ENCODE measurements around the gene DSCAM. TPM values are rescaled to one million over a fixed set of nuclear protein-coding genes. Genes with fewer than 3 reads are reported as not detected.
"Not testable (repeated sequence)": the region's sequence is repeated elsewhere in the genome, so short reads cannot be mapped to it uniquely, and the experiment has no call there.

The DSCAM gene
- total RNA-seq, 1 experiment from 2014 or later: 0.33 TPM

DNA sequence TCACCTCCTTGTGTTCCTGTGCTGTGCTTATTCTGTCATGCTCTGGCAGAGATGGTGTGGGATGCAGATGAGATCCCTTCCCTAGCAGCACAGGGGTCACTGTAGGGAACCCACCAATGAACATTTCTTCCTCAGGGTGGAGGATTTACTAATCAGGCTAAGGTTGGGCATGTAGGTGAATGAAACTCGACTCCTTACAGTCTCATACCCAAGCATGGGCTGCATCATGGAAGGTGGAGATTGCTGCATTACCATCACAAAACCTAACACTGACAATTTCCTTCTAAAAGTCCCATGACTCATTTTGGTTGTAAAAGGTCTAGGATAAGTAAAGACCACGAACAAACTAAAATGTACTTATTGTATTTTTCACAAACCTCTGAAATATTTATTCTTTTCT, 399.9 kb downstream of the DSCAM start:
- BruUV-seq (replicated peaks): no TSS peak
- ChIA-PET CTCF (no interaction called here), POLR2A (no interaction called here)
- no peaks in the 10 kb centered on the region for H3K27me3 Mint-ChIP-seq (ENCODE audit: insufficient read depth, unreplicated experiment)
- H3K4me1 Mint-ChIP-seq (ENCODE audit: insufficient read depth, unreplicated experiment): no peaks in the 10 kb centered on the region
- H3K9me3 Mint-ChIP-seq (ENCODE audit: unreplicated experiment): peaks cover 13% of the 10 kb centered on the region
- intact Hi-C loops (cut with micrococcal nuclease): no loop called here
- H3K27ac Mint-ChIP-seq (ENCODE audit: low read depth, unreplicated experiment): no peak overlapping the region
- TF ChIP-seq, protein P1, sequence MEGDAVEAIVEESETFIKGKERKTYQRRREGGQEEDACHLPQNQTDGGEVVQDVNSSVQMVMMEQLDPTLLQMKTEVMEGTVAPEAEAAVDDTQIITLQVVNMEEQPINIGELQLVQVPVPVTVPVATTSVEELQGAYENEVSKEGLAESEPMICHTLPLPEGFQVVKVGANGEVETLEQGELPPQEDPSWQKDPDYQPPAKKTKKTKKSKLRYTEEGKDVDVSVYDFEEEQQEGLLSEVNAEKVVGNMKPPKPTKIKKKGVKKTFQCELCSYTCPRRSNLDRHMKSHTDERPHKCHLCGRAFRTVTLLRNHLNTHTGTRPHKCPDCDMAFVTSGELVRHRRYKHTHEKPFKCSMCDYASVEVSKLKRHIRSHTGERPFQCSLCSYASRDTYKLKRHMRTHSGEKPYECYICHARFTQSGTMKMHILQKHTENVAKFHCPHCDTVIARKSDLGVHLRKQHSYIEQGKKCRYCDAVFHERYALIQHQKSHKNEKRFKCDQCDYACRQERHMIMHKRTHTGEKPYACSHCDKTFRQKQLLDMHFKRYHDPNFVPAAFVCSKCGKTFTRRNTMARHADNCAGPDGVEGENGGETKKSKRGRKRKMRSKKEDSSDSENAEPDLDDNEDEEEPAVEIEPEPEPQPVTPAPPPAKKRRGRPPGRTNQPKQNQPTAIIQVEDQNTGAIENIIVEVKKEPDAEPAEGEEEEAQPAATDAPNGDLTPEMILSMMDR (IDR thresholded peaks at IDR 0.05; ENCODE audit: unreplicated experiment): no peak
- no peak overlapping the region for H3K4me3 Mint-ChIP-seq (ENCODE audit: unreplicated experiment)
- no peak for DNase-seq (ENCODE audit: unreplicated experiment)
- H3K36me3 Mint-ChIP-seq (ENCODE audit: insufficient read depth, unreplicated experiment): no peaks in the 10 kb centered on the region

GRCh38 chr21:40445349-40445921, 401.5 kb downstream of the DSCAM start:
- Mint-ChIP-seq H3K9me3 (ENCODE audit: unreplicated experiment) (peaks cover 13% of the 10 kb centered on the region), H3K27ac (ENCODE audit: low read depth, unreplicated experiment) (no peak overlapping the region), H3K36me3 (ENCODE audit: insufficient read depth, unreplicated experiment) (no peaks in the 10 kb centered on the region), H3K4me1 (ENCODE audit: insufficient read depth, unreplicated experiment) (no peaks in the 10 kb centered on the region), H3K27me3 (ENCODE audit: insufficient read depth, unreplicated experiment) (no peaks in the 10 kb centered on the region), H3K4me3 (ENCODE audit: unreplicated experiment) (no peak overlapping the region)
- ChIA-PET POLR2A (no interaction called here), CTCF (no interaction called here)
- TF ChIP-seq, protein P1 (IDR thresholded peaks at IDR 0.05; ENCODE audit: unreplicated experiment): no peak
- intact Hi-C loops (cut with micrococcal nuclease): no loop called here
- DNase-seq (ENCODE audit: unreplicated experiment): no peak
- BruUV-seq (replicated peaks): no TSS peak

- H3K36me3 Mint-ChIP-seq (ENCODE audit: insufficient read depth, unreplicated experiment); POLR2A ChIA-PET; H3K27me3 Mint-ChIP-seq (ENCODE audit: insufficient read depth, unreplicated experiment); intact Hi-C loops (cut with micrococcal nuclease); H3K27ac Mint-ChIP-seq (ENCODE audit: low read depth, unreplicated experiment); H3K4me1 Mint-ChIP-seq (ENCODE audit: insufficient read depth, unreplicated experiment); H3K4me3 Mint-ChIP-seq (ENCODE audit: unreplicated experiment); BruUV-seq (replicated peaks); DNase-seq (ENCODE audit: unreplicated experiment); H3K9me3 Mint-ChIP-seq (ENCODE audit: unreplicated experiment): not testable (repeated sequence)
- CTCF ChIA-PET: interaction anchor here (0.6 kb wide), 1 partner anchor 25 kb away, joined by 3 read pairs; no protein-coding TSS in a partner anchor
Measured at GRCh38 chr21:40439581-40439980, 407.4 kb downstream of the DSCAM start.

DNA sequence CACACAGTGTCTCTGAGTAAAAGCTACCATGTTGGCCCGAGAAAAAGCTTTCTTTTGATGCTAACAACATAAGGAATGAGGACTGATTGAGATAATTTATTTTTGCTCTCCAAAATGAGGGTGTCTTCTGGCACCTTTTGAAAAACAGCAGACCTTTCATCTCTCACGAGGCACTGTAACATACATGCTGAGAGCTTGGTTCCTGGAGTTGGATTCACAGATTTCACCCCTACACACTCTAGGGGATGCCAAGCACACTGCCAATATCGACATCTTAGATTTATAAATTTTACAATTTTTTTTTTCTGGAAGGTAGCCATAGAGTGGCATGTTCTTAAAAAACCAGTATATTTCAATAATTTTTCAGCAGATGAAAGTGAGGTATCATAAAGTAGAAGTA, 408.3 kb downstream of the DSCAM start:
- H3K4me1 Mint-ChIP-seq (ENCODE audit: insufficient read depth, unreplicated experiment): no peaks in the 10 kb centered on the region
- no peaks in the 10 kb centered on the region for H3K9me3 Mint-ChIP-seq (ENCODE audit: unreplicated experiment)
- no peak overlapping the region for H3K27ac Mint-ChIP-seq (ENCODE audit: low read depth, unreplicated experiment)
- no peaks in the 10 kb centered on the region for H3K36me3 Mint-ChIP-seq (ENCODE audit: insufficient read depth, unreplicated experiment)
- no peak for DNase-seq (ENCODE audit: unreplicated experiment)
- H3K27me3 Mint-ChIP-seq (ENCODE audit: insufficient read depth, unreplicated experiment): no peaks in the 10 kb centered on the region
- CTCF ChIA-PET: interaction anchor here (0.7 kb wide), 2 partner anchors 292 to 816 kb away, joined by 3 to 7 read pairs; no protein-coding TSS in a partner anchor
- POLR2A ChIA-PET: no interaction called here
- BruUV-seq (replicated peaks): no TSS peak
- H3K4me3 Mint-ChIP-seq (ENCODE audit: unreplicated experiment): no peak overlapping the region
- intact Hi-C loops (cut with micrococcal nuclease): no loop called here
- TF ChIP-seq, protein P1 (IDR thresholded peaks at IDR 0.05; ENCODE audit: unreplicated experiment): no peak

- intact Hi-C loops (cut with micrococcal nuclease): no loop called here
- no peak for DNase-seq (ENCODE audit: unreplicated experiment)
- POLR2A ChIA-PET: no interaction called here
- TF ChIP-seq, protein P1 (IDR thresholded peaks at IDR 0.05; ENCODE audit: unreplicated experiment): no peak
- Mint-ChIP-seq H3K4me3 (ENCODE audit: unreplicated experiment) (no peak overlapping the region), H3K4me1 (ENCODE audit: insufficient read depth, unreplicated experiment) (no peaks in the 10 kb centered on the region), H3K36me3 (ENCODE audit: insufficient read depth, unreplicated experiment) (no peaks in the 10 kb centered on the region), H3K9me3 (ENCODE audit: unreplicated experiment) (no peaks in the 10 kb centered on the region), H3K27me3 (ENCODE audit: insufficient read depth, unreplicated experiment) (no peaks in the 10 kb centered on the region), H3K27ac (ENCODE audit: low read depth, unreplicated experiment) (no peak overlapping the region)
- CTCF ChIA-PET: interaction anchor here (0.6 kb wide), 1 partner anchor 60 kb away, joined by 5 read pairs; no protein-coding TSS in a partner anchor
- no TSS peak for BruUV-seq (replicated peaks)
Measured at GRCh38 chr21:40436261-40436660, 410.7 kb downstream of the DSCAM start.

Measured in MCF 10A (cell line).